ENCODE data around the gene SSTR3. TPM values are rescaled to one million over a fixed set of nuclear protein-coding genes. Genes with fewer than 3 reads are reported as not detected.

The SSTR3 gene
- total RNA-seq, 1 donor from 2014 or later = not detected

GRCh38 chr22:37198258-37199102 lies 13.8 kb downstream of the SSTR3 start:
- no peak for FAIRE-seq
- Histone ChIP-seq H3K4me3 (ENCODE audit: insufficient read depth, low read depth, low read length) (peak overlapping the region; percentile 77), H3K4me1 (ENCODE audit: insufficient read depth, low read length) (peaks cover 27% of the 10 kb centered on the region), H3K9me3 (ENCODE audit: insufficient read depth, low read depth, low read length) (no peaks in the 10 kb centered on the region), H2AFZ (ENCODE audit: low read depth, low read length) (peak overlapping the region; percentile 99), H3K79me2 (ENCODE audit: insufficient read depth, low read length) (no peaks in the 10 kb centered on the region), H3K27me3 (ENCODE audit: insufficient read depth, low read length) (no peaks in the 10 kb centered on the region), H3K4me2 (ENCODE audit: low read length) (peak overlapping the region; percentile 100), H4K20me1 (ENCODE audit: insufficient read depth, low read length) (peaks cover 6% of the 10 kb centered on the region), H3K9ac (ENCODE audit: low read length) (peak overlapping the region; percentile 94), H3K27ac (ENCODE audit: low read depth, low read length) (peak overlapping the region; percentile 86), H3K36me3 (ENCODE audit: insufficient read depth, low read length) (no peaks in the 10 kb centered on the region)
- Mint-ChIP-seq H3K4me1 (ENCODE audit: low read depth, unreplicated experiment) (peaks cover 6% of the 10 kb centered on the region), H3K36me3 (ENCODE audit: low read depth, unreplicated experiment) (no peaks in the 10 kb centered on the region), H3K27ac (ENCODE audit: unreplicated experiment) (peak overlapping the region; percentile 41), H3K9me3 (ENCODE audit: unreplicated experiment) (peaks cover 7% of the 10 kb centered on the region), H3K27me3 (ENCODE audit: low read depth, unreplicated experiment) (peaks cover 6% of the 10 kb centered on the region), H3K4me3 (ENCODE audit: unreplicated experiment) (peak overlapping the region; percentile 79)
- DNase-seq (ENCODE audit: low read depth) = no peak
- TF ChIP-seq CTCF (IDR thresholded peaks at IDR 0.05; ENCODE audit: insufficient read depth, low read depth, low read length) = peak; percentile 55
- TF ChIP-seq EZH2 (IDR thresholded peaks at IDR 0.05; ENCODE audit: insufficient read depth, low read length) = no peak

- Histone ChIP-seq H3K27me3 (ENCODE audit: insufficient read depth, low read length) (no peaks in the 10 kb centered on the region), H3K4me2 (ENCODE audit: low read length) (peak overlapping the region; percentile 100), H4K20me1 (ENCODE audit: insufficient read depth, low read length) (peaks cover 6% of the 10 kb centered on the region), H3K79me2 (ENCODE audit: insufficient read depth, low read length) (no peaks in the 10 kb centered on the region), H3K27ac (ENCODE audit: low read depth, low read length) (peak overlapping the region; percentile 43), H3K36me3 (ENCODE audit: insufficient read depth, low read length) (no peaks in the 10 kb centered on the region), H3K4me3 (ENCODE audit: insufficient read depth, low read depth, low read length) (peak overlapping the region; percentile 6), H2AFZ (ENCODE audit: low read depth, low read length) (no peak overlapping the region), H3K9me3 (ENCODE audit: insufficient read depth, low read depth, low read length) (no peaks in the 10 kb centered on the region), H3K4me1 (ENCODE audit: insufficient read depth, low read length) (peaks cover 27% of the 10 kb centered on the region), H3K9ac (ENCODE audit: low read length) (peak overlapping the region; percentile 64)
- peaks cover 7% of the 10 kb centered on the region for H3K9me3 Mint-ChIP-seq (ENCODE audit: unreplicated experiment)
- peaks cover under 1% of the 10 kb centered on the region for H3K27me3 Mint-ChIP-seq (ENCODE audit: low read depth, unreplicated experiment)
- TF ChIP-seq EZH2 (IDR thresholded peaks at IDR 0.05; ENCODE audit: insufficient read depth, low read length) (no peak), CTCF (IDR thresholded peaks at IDR 0.05; ENCODE audit: insufficient read depth, low read depth, low read length) (no peak)
- DNase-seq (ENCODE audit: low read depth) = peak; percentile 87
- no peak overlapping the region for H3K4me3 Mint-ChIP-seq (ENCODE audit: unreplicated experiment)
- H3K4me1 Mint-ChIP-seq (ENCODE audit: low read depth, unreplicated experiment) = peaks cover 6% of the 10 kb centered on the region
- no peak for FAIRE-seq
- no peak overlapping the region for H3K27ac Mint-ChIP-seq (ENCODE audit: unreplicated experiment)
- H3K36me3 Mint-ChIP-seq (ENCODE audit: low read depth, unreplicated experiment) = no peaks in the 10 kb centered on the region
Observed at GRCh38 chr22:37197451-37198257, 14.6 kb downstream of the SSTR3 start.
